GM06990 (cell line): ENCODE data around the gene TOMM40.
A peak's percentile ranks its signal among the peaks of the same experiment; 100 is the strongest.
"Not testable (repeated sequence)": the region's sequence is repeated elsewhere in the genome, so short reads cannot be mapped to it uniquely, and the experiment has no call there.

Source experiments
- DNase-seq: peaks from one replicate; pipeline ENCODE4 v3.0.0-alpha.2; 2011; ENCODE audit not compliant: insufficient read length; ENCODE audit errors: extremely low read depth
- H3K27me3 ChIP-seq: replicated peaks from 2 replicates; pipeline ENCODE4 v1.6.0; 2011; ENCODE audit warnings: low read length; ENCODE audit not compliant: control insufficient read depth, insufficient read depth
- H3K36me3 ChIP-seq: 2 replicates; pipeline ENCODE4 v1.5.1; 2011; ENCODE audit warnings: low read length; ENCODE audit not compliant: control insufficient read depth, insufficient read depth
- H3K4me3 ChIP-seq: replicated peaks from 2 replicates; pipeline ENCODE4 v1.5.1; 2011; ENCODE audit warnings: low read depth, mild to moderate bottlenecking, control low read depth, low read length
- CTCF ChIP-seq: IDR thresholded peaks from 2 replicates; pipeline ENCODE4 v1.5.1; 2011; ENCODE audit warnings: low read length, control low read depth, mild to moderate bottlenecking, inconsistent platforms; ENCODE audit not compliant: insufficient read depth, poor library complexity, severe bottlenecking

TOMM40 gene

GRCh38 chr19:44912854-44913253 lies 21.8 kb downstream of the TOMM40 start:
- Histone ChIP-seq H3K4me3 (no peak overlapping the region), H3K27me3 (no peaks in the 10 kb centered on the region), H3K36me3 (no peaks in the 10 kb centered on the region)
- no peak for DNase-seq
- TF ChIP-seq CTCF: no peak

- not testable (repeated sequence) for H3K36me3 ChIP-seq, H3K4me3 ChIP-seq, H3K27me3 ChIP-seq, DNase-seq
Measured at GRCh38 chr19:44913512-44914432, 22.7 kb downstream of the TOMM40 start.

GRCh38 chr19:44914433-44915206 lies 23.6 kb downstream of the TOMM40 start, which contains the start of gene APOC1:
APOC1 (plus strand) TSS chr19:44914608; CDS start chr19:44914892, 284 bp downstream.
- not testable (repeated sequence) for H3K36me3 ChIP-seq, H3K27me3 ChIP-seq
- peak; percentile 82 for DNase-seq
- H3K4me3 ChIP-seq: peak within 1 kb of the TSS; percentile 60

- no peak for DNase-seq
- H3K4me3 ChIP-seq: no peak overlapping the region
- H3K36me3 ChIP-seq: no peaks in the 10 kb centered on the region
- TF ChIP-seq CTCF: no peak
- H3K27me3 ChIP-seq: peaks cover 1% of the 10 kb centered on the region; the same call in 1 of the 2 replicates
Measured at GRCh38 chr19:44924243-44924725, 33.2 kb downstream of the TOMM40 start.

- peaks cover 1% of the 10 kb centered on the region; the same call in 1 of the 2 replicates for H3K27me3 ChIP-seq
- H3K36me3 ChIP-seq: no peaks in the 10 kb centered on the region
- no peak for DNase-seq
- no peak for TF ChIP-seq CTCF
- H3K4me3 ChIP-seq: no peak overlapping the region
Measured at GRCh38 chr19:44925114-44925891, 34.2 kb downstream of the TOMM40 start.

- not testable (repeated sequence) for H3K36me3 ChIP-seq, DNase-seq, H3K27me3 ChIP-seq, H3K4me3 ChIP-seq
Measured at GRCh38 chr19:44926245-44927077, 35.4 kb downstream of the TOMM40 start.
